HepG2 (cell line): ENCODE data around the gene EIF4EBP3. TPM values are rescaled to one million over a fixed set of nuclear protein-coding genes. Genes with fewer than 3 reads are reported as not detected.

Source experiments
- DRAP1 ChIP-seq: IDR thresholded peaks from 2 replicates; pipeline ENCODE4 v1.6.1; 2016; ENCODE audit warnings: missing genetic modification reagents, missing compliant biosample characterization
- HMGA1 ChIP-seq: sonication (generic); formaldehyde crosslinking; conservative IDR thresholded peaks from 2 replicates; pipeline ENCODE4 v1.4.0; 2020; ENCODE audit warnings: missing genetic modification reagents
- IKZF4 ChIP-seq: sonication (generic); formaldehyde crosslinking; IDR thresholded peaks from 2 replicates; pipeline ENCODE4 v1.5.1; 2020; ENCODE audit warnings: borderline replicate concordance, mild to moderate bottlenecking, low read depth, missing genetic modification reagents; ENCODE audit errors: not compliant biosample characterization
- MXD4 ChIP-seq: IDR thresholded peaks from 2 replicates; pipeline ENCODE4 v1.6.1; 2016; ENCODE audit warnings: mild to moderate bottlenecking, missing biosample characterization, missing genetic modification reagents
- RFXANK ChIP-seq: IDR thresholded peaks from 2 replicates; pipeline ENCODE4 v1.6.1; 2016
- TMF1 ChIP-seq: sonication (generic); formaldehyde crosslinking; IDR thresholded peaks from 2 replicates; pipeline ENCODE4 v1.8.1; 2022; ENCODE audit warnings: low read depth, missing genetic modification reagents
- ZNF24 ChIP-seq: fragments of 450-650 bp; IDR thresholded peaks from 2 replicates; pipeline ENCODE4 v1.6.1; 2017; ENCODE audit warnings: antibody characterized with exemption, mild to moderate bottlenecking
- ZNF562 ChIP-seq: sonication (generic); formaldehyde crosslinking; IDR thresholded peaks from 2 replicates; pipeline ENCODE4 v1.8.0; 2022; ENCODE audit warnings: missing genetic modification reagents, borderline replicate concordance
- ZNF687 ChIP-seq: sonication (generic); formaldehyde crosslinking; IDR thresholded peaks from 2 replicates; pipeline ENCODE4 v1.5.1; 2020; ENCODE audit warnings: mild to moderate bottlenecking, missing genetic modification reagents, moderate library complexity
- ZNF773 ChIP-seq: sonication (generic); formaldehyde crosslinking; IDR thresholded peaks from 2 replicates; pipeline ENCODE4 v1.4.0; 2020; ENCODE audit warnings: missing genetic modification reagents, borderline replicate concordance
- ZNF788 ChIP-seq: sonication (generic); formaldehyde crosslinking; IDR thresholded peaks from 2 replicates; pipeline ENCODE4 v1.5.0; 2020; ENCODE audit warnings: mild to moderate bottlenecking, missing genetic modification reagents, borderline replicate concordance
- polyA plus RNA-seq, 8 experiments: library from polyadenylated mRNA; depleted of rRNA in 3 of 8; stranded (reverse) in 7 of 8; unstranded in 1 of 8; fragments of >200 nt; fragmentation: Illumina TruSeq in 4 of 8; extraction: Trizol in 4 of 8; gene quantifications; 2 replicates each; pipeline versions ENCODE4 v1.2.1 to v1.2.3, GENCODE V29; 2011 to 2016; ENCODE audit warnings: low read depth in 4 of 8, missing spikeins in 1 of 8, mixed read lengths in 1 of 8; ENCODE audit not compliant: insufficient read depth in 1 of 8
- total RNA-seq, 5 experiments: library from RNA; depleted of rRNA; stranded (reverse); fragments of >200 nt; fragmentation: Illumina TruSeq; extraction: Trizol; gene quantifications; 2 replicates each; pipeline ENCODE4 v1.2.3, GENCODE V29; 2016; ENCODE audit warnings: low read depth in 1 of 5
- TF ChIP-seq, protein P1 (sequence below): sonication (generic); formaldehyde crosslinking; IDR thresholded peaks from 2 replicates; pipeline ENCODE4 v1.4.0; 2020; ENCODE audit warnings: missing genetic modification reagents
- TF ChIP-seq, protein P2 (sequence below): sonication (generic); formaldehyde crosslinking; IDR thresholded peaks from 2 replicates; pipeline ENCODE4 v1.4.0; 2020; ENCODE audit warnings: missing genetic modification reagents
- TF ChIP-seq, protein P3 (sequence below), 2 experiments: sonication (generic) in 1 of 2; formaldehyde crosslinking in 1 of 2; IDR thresholded peaks; 2 replicates each; pipeline versions ENCODE4 v1.4.0 to v1.6.1; 2018 to 2020; ENCODE audit warnings: missing genetic modification reagents in 2 of 2, borderline replicate concordance in 1 of 2, low read depth in 1 of 2, mild to moderate bottlenecking in 1 of 2, missing biosample characterization in 1 of 2
- TF ChIP-seq, protein P4 (sequence below): sonication (generic); formaldehyde crosslinking; IDR thresholded peaks from 2 replicates; pipeline ENCODE4 v1.4.0; 2020; ENCODE audit warnings: missing genetic modification reagents, low read depth, mild to moderate bottlenecking, borderline replicate concordance
- TF ChIP-seq, protein P5 (sequence below): sonication (generic); formaldehyde crosslinking; IDR thresholded peaks from 2 replicates; pipeline ENCODE4 v1.5.1; 2020; ENCODE audit warnings: missing genetic modification reagents, mild to moderate bottlenecking, borderline replicate concordance

The EIF4EBP3 gene
- total and polyA plus RNA-seq, 2 of the 13 experiments (the other 11 are each of a cell fraction or from before 2014, with no cell fraction given): 0.61 to 1.7 TPM

DNA sequence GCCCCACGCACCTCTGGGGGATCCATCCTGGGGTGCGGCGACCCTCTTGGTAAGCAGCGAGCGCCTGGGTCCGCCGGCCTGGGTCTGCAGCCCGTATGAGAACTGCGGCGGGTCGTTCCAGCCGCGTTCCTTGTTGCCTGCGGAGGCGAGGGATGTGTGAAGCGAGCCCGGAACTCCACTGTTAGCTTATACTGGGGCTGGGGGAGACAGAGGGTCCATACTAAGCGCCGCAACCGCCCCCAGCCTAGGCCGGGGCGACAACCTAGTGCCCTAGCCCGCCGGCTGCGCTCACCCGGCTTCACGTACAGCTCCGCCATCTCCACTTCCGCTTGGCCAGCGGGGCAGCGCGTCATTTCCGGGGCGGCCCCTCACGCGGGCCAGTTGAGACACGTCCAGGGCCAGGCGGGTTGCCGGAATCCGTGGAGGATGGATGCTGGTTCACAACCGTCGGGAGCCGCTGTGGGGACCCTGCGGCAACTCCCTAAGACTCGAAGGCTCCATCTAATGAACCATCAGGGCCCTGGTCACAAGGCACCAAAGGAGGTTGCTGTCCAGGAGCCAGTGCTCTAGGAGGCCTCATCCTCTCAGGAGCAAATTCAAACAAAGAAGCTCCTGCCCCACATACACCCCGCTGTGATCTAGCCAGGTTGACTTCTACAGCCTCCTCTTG, 9.8 kb downstream of the EIF4EBP3 start, which contains the start of gene SRA1 (continued):
- TF ChIP-seq MXD4 (CRISPR knock-in tag) (peak; percentile 82; the same call in 1 of the 2 replicates), ZNF773 (no peak), ZNF24 (no peak), ZNF562 (CRISPR knock-in tag) (no peak), RFXANK (0 out of 2 replicates have a peak, but pooled peaks have one; percentile 68), HMGA1 (CRISPR knock-in tag) (no peak), IKZF4 (CRISPR knock-in tag) (no peak), ZNF687 (CRISPR knock-in tag) (peak; percentile 96), DRAP1 (CRISPR knock-in tag) (peak; percentile 82), ZNF788 (peak; percentile 70; the same call in 1 of the 2 replicates), TMF1 (CRISPR knock-in tag) (peak; percentile 66; the same call in 1 of the 2 replicates)
- TF ChIP-seq, protein P1, sequence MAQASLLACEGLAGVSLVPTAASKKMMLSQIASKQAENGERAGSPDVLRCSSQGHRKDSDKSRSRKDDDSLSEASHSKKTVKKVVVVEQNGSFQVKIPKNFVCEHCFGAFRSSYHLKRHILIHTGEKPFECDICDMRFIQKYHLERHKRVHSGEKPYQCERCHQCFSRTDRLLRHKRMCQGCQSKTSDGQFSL (CRISPR knock-in tag): no peak
- TF ChIP-seq, protein P2, sequence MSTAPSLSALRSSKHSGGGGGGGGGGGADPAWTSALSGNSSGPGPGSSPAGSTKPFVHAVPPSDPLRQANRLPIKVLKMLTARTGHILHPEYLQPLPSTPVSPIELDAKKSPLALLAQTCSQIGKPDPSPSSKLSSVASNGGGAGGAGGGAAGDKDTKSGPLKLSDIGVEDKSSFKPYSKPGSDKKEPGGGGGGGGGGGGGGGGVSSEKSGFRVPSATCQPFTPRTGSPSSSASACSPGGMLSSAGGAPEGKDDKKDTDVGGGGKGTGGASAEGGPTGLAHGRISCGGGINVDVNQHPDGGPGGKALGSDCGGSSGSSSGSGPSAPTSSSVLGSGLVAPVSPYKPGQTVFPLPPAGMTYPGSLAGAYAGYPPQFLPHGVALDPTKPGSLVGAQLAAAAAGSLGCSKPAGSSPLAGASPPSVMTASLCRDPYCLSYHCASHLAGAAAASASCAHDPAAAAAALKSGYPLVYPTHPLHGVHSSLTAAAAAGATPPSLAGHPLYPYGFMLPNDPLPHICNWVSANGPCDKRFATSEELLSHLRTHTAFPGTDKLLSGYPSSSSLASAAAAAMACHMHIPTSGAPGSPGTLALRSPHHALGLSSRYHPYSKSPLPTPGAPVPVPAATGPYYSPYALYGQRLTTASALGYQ: 0 out of 2 replicates have a peak, but pooled peaks have one; percentile 22
- TF ChIP-seq, protein P3, sequence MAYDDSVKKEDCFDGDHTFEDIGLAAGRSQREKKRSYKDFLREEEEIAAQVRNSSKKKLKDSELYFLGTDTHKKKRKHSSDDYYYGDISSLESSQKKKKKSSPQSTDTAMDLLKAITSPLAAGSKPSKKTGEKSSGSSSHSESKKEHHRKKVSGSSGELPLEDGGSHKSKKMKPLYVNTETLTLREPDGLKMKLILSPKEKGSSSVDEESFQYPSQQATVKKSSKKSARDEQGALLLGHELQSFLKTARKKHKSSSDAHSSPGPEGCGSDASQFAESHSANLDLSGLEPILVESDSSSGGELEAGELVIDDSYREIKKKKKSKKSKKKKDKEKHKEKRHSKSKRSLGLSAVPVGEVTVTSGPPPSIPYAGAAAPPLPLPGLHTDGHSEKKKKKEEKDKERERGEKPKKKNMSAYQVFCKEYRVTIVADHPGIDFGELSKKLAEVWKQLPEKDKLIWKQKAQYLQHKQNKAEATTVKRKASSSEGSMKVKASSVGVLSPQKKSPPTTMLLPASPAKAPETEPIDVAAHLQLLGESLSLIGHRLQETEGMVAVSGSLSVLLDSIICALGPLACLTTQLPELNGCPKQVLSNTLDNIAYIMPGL (CRISPR knock-in tag; IDR thresholded peaks at IDR 0.05; ENCODE audit: borderline replicate concordance in 1 of 2, low read depth in 1 of 2): peak; percentile 62 to 87; a peak in 3 of 4 replicates
- TF ChIP-seq, protein P4, sequence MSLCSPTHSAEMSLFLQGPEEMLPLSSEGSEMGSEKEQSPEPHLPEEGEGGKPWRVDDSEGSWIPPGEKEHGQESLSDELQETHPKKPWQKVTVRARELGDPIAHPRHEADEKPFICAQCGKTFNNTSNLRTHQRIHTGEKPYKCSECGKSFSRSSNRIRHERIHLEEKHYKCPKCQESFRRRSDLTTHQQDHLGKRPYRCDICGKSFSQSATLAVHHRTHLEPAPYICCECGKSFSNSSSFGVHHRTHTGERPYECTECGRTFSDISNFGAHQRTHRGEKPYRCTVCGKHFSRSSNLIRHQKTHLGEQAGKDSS (CRISPR knock-in tag): peak; percentile 46; the same call in 1 of the 2 replicates
- TF ChIP-seq, protein P5, sequence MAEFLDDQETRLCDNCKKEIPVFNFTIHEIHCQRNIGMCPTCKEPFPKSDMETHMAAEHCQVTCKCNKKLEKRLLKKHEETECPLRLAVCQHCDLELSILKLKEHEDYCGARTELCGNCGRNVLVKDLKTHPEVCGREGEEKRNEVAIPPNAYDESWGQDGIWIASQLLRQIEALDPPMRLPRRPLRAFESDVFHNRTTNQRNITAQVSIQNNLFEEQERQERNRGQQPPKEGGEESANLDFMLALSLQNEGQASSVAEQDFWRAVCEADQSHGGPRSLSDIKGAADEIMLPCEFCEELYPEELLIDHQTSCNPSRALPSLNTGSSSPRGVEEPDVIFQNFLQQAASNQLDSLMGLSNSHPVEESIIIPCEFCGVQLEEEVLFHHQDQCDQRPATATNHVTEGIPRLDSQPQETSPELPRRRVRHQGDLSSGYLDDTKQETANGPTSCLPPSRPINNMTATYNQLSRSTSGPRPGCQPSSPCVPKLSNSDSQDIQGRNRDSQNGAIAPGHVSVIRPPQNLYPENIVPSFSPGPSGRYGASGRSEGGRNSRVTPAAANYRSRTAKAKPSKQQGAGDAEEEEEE (CRISPR knock-in tag): no peak; the same call in 1 of the 2 replicates
